Fibroblast of peridontal ligament (primary cell): ENCODE measurements around the gene OTUD4.

Experiments
- DNase-seq: peaks from one replicate; pipeline ENCODE4 v3.0.0-alpha.2; 2010; ENCODE audit errors: extremely low read depth

The OTUD4 gene

GRCh38 chr4:145130130-145130529, 50.3 kb downstream of the OTUD4 start:
- DNase-seq: no peak

- no peak for DNase-seq
Measured at GRCh38 chr4:145125396-145125795, 55.0 kb downstream of the OTUD4 start.

GRCh38 chr4:145108128-145108527, 72.3 kb downstream of the OTUD4 start:
- no peak for DNase-seq

- DNase-seq: no peak
Measured at GRCh38 chr4:145107126-145107525, 73.3 kb downstream of the OTUD4 start.

- DNase-seq: no peak
Measured at GRCh38 chr4:145103496-145103895, 76.9 kb downstream of the OTUD4 start.

- DNase-seq: no peak
Measured at GRCh38 chr4:145102619-145103018, 77.8 kb downstream of the OTUD4 start.

GRCh38 chr4:145101091-145101490, 79.3 kb downstream of the OTUD4 start:
- DNase-seq: peak; percentile 76

GRCh38 chr4:145099653-145100052, 80.7 kb downstream of the OTUD4 start:
- DNase-seq: no peak

GRCh38 chr4:145098675-145099037, 81.7 kb downstream of the OTUD4 start:
- peak; percentile 61 for DNase-seq

- peak; percentile 99 for DNase-seq
Measured at GRCh38 chr4:145097821-145098674, 82.3 kb downstream of the OTUD4 start, which contains the start of the genes ABCE1 and ANAPC10. Gene ABCE1 (plus strand): TSS chr4:145098311. CDS start chr4:145104413, 6,102 bp downstream. Gene ANAPC10 (minus strand): TSS chr4:145098196. CDS start chr4:145096099, 2,097 bp downstream.

GRCh38 chr4:145097331-145097820, 83.0 kb downstream of the OTUD4 start:
- DNase-seq: no peak

GRCh38 chr4:145093638-145094037, 86.8 kb downstream of the OTUD4 start:
- no peak for DNase-seq

- no peak for DNase-seq
Measured at GRCh38 chr4:145090380-145090779, 90.0 kb downstream of the OTUD4 start.

- no peak for DNase-seq
Measured at GRCh38 chr4:145083891-145084605, 96.3 kb downstream of the OTUD4 start.
